Brain microvascular endothelial cell (primary cell): ENCODE data around the gene TFCP2L1.

Source experiments
- DNase-seq: peaks from one replicate; pipeline ENCODE4 v3.0.0-alpha.2; 2020
- H3K27ac ChIP-seq: fragments of 250-450 bp; sonication (Bioruptor Pico); 2 replicates; pipeline ENCODE4 v1.5.1; 2020; ENCODE audit warnings: mild to moderate bottlenecking, moderate library complexity
- H3K27me3 ChIP-seq: fragments of 250-450 bp; sonication (Bioruptor Pico); replicated peaks from 2 replicates; pipeline ENCODE4 v1.5.1; 2020; ENCODE audit warnings: mild to moderate bottlenecking
- H3K36me3 ChIP-seq: fragments of 250-450 bp; sonication (Bioruptor Pico); replicated peaks from 2 replicates; pipeline ENCODE4 v1.5.1; 2020; ENCODE audit warnings: mild to moderate bottlenecking
- H3K4me3 ChIP-seq: 2 replicates; pipeline ENCODE4 v1.5.1; 2011; ENCODE audit warnings: low read depth, mild to moderate bottlenecking, control low read depth, low read length, moderate library complexity
- in situ Hi-C: cut with HindIII; loops from 2 replicates; pipeline ENCODE4 v1.10.0; 2017; ENCODE audit warnings: low sequenced_read_pairs, low pct_ligation_motif_present
- TF ChIP-seq, protein P1 (sequence below): IDR thresholded peaks from 2 replicates; pipeline ENCODE4 v1.5.1; 2011; ENCODE audit warnings: low read depth, mild to moderate bottlenecking, moderate library complexity, low read length, control low read depth, inconsistent platforms; ENCODE audit errors: missing control alignments

Gene TFCP2L1

GRCh38 chr2:121212661-121213325, 72.2 kb downstream of the TFCP2L1 start:
- Histone ChIP-seq H3K36me3 (no peaks in the 10 kb centered on the region), H3K27ac (no peak overlapping the region), H3K27me3 (no peaks in the 10 kb centered on the region), H3K4me3 (no peak overlapping the region)
- DNase-seq = no peak
- TF ChIP-seq, protein P1, sequence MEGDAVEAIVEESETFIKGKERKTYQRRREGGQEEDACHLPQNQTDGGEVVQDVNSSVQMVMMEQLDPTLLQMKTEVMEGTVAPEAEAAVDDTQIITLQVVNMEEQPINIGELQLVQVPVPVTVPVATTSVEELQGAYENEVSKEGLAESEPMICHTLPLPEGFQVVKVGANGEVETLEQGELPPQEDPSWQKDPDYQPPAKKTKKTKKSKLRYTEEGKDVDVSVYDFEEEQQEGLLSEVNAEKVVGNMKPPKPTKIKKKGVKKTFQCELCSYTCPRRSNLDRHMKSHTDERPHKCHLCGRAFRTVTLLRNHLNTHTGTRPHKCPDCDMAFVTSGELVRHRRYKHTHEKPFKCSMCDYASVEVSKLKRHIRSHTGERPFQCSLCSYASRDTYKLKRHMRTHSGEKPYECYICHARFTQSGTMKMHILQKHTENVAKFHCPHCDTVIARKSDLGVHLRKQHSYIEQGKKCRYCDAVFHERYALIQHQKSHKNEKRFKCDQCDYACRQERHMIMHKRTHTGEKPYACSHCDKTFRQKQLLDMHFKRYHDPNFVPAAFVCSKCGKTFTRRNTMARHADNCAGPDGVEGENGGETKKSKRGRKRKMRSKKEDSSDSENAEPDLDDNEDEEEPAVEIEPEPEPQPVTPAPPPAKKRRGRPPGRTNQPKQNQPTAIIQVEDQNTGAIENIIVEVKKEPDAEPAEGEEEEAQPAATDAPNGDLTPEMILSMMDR = no peak
- in situ Hi-C loops = no loop called here

DNA sequence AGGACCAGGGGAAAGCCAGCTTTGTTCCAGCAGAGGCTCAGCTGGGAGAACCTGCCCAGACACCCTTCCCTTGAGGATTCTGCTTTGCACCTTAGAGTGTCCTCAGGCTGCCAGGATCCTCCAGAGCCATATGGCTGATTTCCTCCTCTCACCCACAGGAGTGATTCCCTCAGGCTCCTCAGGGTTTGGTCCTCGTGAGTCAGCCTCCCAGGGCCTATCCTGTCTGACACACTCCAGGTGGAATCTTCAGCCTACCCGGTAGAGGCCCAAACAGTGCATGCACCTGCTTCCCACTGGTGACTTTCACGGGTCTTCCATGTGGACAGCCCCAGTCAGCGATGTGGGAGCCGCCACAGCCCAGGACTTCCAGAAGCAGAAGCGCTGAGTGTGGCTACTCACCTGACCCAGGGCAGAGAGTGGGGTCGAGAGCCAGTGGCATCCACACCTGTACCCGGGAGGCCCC, 73.3 kb downstream of the TFCP2L1 start:
- TF ChIP-seq, protein P1 = no peak
- H3K27ac ChIP-seq = no peak overlapping the region
- no peaks in the 10 kb centered on the region for H3K27me3 ChIP-seq
- H3K4me3 ChIP-seq = no peak overlapping the region
- in situ Hi-C loops = no loop called here
- no peak for DNase-seq
- H3K36me3 ChIP-seq = no peaks in the 10 kb centered on the region

DNA sequence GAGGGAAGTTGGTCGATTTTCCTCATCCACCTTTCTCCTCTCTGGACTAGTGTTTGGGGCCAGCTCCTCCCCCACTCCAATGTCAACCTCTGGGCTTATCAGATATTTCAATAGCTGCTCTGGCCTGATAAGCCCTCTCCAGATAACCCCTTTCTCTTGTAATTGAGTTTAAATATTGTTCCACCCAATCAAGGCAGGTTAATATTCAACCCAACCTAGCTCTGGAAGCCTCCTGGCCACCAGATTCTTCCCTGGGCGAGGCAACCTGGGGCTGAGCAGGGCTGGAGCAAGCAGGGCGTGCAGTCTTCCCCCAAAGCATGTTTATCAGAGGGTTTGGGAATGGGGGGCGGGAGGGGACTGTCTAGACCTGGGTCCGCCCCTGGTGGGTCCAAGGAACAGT, 73.8 kb downstream of the TFCP2L1 start:
- H3K27me3 ChIP-seq = no peaks in the 10 kb centered on the region
- H3K4me3 ChIP-seq = no peak overlapping the region
- no peak overlapping the region for H3K27ac ChIP-seq
- in situ Hi-C loops = no loop called here
- TF ChIP-seq, protein P1 = no peak
- H3K36me3 ChIP-seq = no peaks in the 10 kb centered on the region
- DNase-seq = no peak

- Histone ChIP-seq H3K36me3 (no peaks in the 10 kb centered on the region), H3K27ac (no peak overlapping the region), H3K27me3 (no peaks in the 10 kb centered on the region), H3K4me3 (no peak overlapping the region)
- DNase-seq = no peak
- in situ Hi-C loops = no loop called here
- TF ChIP-seq, protein P1 = no peak
Observed at GRCh38 chr2:121210691-121211090, 74.3 kb downstream of the TFCP2L1 start.

GRCh38 chr2:121209014-121209610, 75.9 kb downstream of the TFCP2L1 start:
- in situ Hi-C loops = no loop called here
- TF ChIP-seq, protein P1 = no peak
- no peaks in the 10 kb centered on the region for H3K27me3 ChIP-seq
- no peak overlapping the region for H3K27ac ChIP-seq
- H3K4me3 ChIP-seq = no peak overlapping the region
- DNase-seq = no peak
- H3K36me3 ChIP-seq = no peaks in the 10 kb centered on the region
